HG02571 (cell line): Measurements from ENCODE around the gene OSBPL10.
"Not testable (repeated sequence)": the region's sequence is repeated elsewhere in the genome, so short reads cannot be mapped to it uniquely, and the experiment has no call there.

Experiments
- ATAC-seq: cut with Tn5 transposase; IDR thresholded peaks from one replicate; pipeline ENCODE4 v1.9.1; 2021; ENCODE audit warnings: mild to moderate bottlenecking, moderate library complexity; ENCODE audit not compliant: unreplicated experiment

The OSBPL10 gene

DNA sequence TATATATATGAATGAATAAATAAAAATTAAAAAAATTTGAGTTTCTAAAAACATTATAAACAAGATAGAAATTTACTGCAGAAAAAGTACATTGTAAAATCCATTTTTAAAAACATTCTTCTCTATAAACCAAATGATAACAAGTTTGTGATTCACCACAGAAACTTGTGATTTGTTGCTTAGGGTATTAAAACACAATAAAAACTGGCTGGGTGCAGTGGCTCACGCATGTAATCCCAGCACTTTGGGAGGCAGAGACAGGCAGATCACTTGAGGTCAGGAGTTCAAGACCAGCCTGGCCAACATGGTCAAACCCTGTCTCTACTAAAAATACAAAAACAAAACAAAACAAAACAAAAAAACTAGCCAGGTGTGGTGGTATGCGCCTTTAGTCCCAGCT, 197.2 kb downstream of the OSBPL10 start:
- ATAC-seq, result not testable (repeated sequence)

DNA sequence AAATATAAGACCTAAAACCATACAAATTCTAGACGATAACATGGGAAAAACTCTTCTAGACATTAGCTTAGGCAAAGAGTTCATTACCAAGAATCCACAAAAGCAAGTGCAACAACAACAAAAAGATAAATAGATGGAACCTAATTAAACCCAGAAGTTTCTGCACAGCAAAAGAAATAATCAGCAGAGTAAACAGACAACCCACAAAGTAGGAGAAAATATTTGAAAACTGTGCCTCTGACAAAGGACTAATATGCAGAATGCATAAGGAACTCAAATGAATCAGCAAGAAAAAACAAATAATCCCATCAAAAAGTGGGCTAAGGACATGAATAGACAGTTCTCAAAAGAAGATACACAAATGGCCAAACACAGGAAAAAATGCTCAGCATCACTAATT, 198.8 kb downstream of the OSBPL10 start:
- ATAC-seq, result not testable (repeated sequence)

DNA sequence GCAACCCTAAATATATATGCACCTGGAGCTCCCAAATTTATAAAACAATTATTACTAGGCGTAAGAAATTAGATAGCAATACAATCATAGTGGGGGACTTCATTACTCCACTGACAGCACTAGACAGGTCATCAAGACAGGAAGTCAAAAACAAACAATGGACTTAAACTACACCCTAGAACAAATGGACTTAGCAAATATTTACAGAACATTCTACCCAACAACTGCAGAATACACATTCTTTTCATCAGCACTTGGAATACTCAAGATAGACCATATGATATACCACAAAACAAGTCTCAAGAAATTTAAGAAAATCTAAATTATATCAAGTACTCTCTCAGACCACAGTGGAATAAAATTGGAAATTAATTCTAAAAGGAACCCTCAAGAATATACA, 201.5 kb downstream of the OSBPL10 start:
- no peak for ATAC-seq

DNA sequence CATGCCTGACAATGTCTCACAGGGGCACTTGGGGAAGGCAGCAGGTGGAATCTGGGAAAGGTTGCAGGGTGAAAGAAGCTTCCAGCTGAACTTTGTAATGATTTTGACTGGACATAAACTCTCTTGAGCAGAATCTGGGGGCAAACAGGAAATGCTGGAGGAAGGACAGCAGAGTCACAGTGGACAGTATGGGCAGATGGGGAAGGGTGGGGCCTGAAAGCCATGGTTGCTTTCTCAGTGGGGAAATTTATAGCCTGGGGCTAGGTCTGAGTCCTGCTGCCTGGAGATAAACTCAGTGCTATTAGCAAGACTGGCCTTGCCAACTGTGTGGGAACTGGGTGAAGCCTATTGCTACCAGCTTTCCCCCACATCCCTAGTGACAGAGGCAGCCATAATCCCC, 203.2 kb downstream of the OSBPL10 start:
- ATAC-seq, result no peak

DNA sequence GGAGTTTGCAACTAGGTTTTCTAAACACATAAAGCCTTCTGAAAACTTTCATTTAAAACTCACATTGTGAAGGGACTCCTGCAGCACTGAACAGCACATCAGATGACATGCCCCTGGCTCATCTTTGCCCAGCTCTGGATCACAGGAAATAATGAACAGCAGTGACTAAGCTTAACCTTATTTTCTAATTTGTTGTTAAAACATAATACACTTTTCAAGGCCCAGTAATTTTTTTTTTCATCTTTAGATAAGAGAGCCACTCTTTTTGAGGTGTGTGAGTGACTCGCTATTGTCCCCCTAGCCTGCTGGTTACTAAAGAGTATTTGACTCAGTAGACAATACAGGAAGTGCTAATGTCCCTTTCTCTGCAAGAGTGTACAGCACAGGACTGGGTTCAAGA, 204.0 kb downstream of the OSBPL10 start:
- ATAC-seq, result no peak

DNA sequence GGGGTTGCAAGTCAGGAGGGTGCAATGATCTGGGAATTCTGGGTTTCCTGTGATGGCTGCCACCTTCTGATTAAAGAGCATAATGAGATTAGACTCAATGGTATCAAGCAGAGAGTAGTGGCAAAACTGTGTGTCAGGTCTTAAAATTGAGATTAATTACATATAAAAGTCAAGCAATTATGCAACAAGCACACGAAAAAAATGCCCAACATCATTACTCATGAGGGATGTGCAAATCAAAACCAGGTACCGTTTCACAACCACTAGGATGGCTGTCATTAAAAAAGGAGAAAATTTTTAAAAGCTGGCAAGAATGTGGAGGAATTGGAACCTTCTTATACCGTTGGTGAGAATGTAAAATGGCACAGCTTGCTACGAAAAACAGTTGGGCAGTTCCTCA, 205.0 kb downstream of the OSBPL10 start:
- ATAC-seq, result no peak

DNA sequence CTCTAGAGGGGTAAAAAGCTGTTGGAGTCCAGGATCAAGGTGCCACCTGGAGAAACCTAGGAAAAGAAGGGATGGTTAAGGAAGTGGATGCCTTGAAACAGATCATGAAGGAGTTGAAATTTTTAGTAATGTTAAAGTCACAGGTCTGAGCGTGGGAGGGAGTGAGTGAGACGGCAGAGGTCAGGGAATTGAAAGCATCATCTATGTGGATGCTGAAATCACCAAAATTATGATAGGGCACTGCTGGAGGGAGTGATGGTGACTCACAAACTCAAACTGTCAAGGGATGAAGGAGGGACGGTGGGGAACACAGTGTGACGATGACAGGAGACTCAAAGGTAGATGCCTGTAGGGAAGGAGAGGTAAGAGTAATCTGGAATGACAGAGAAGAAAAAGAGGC, 205.7 kb downstream of the OSBPL10 start:
- ATAC-seq, result no peak

DNA sequence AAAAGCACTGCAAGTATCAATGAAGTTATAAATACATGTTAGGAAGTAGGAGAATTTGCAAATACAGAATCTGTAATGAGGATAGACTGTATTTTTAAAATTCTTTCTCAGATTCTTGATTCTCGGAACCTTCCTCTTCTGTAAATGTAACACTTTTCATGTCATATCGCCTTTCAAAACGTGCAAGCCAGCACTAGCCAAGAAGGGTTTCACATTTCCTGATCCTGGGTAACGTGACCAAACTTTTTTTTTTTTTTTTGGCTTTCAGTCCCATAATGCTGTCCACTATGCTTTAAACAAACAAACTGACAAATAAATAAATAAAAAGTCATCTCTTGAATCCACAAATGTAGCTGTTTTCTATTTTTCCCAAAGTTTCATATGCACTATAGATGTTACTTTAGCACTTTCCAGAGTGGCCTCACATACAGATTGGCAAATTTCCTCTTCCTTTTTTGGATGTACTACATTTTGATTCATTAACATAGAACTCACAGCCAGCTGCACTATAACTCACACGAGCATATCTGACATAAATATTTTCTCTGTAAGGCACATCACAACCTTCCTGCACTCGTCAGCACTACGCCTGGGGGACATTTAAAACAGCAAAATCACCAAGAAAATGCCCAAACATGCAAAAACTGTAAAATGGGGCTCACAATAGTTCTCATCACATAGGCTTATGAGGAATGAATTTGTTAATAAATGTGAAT, 208.1 kb downstream of the OSBPL10 start:
- no peak for ATAC-seq

DNA sequence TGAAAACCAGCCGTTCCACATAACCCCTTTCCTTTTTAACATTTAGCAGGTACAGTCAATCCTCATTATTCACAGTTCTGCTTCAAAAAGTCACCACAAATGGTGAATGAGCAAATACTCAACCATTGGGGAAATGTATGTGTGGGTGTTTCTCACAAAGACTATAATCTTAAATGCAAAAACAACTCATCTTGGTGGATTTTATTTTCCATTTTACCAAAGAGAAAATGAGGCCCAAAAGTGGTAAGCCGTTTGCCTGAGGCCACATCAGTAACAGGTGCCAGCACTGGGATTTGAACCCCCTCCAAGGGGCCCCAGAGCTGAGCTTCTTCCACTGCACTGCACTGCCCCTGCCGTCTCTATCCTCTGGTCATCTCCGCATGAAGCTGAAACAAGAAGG, 208.8 kb downstream of the OSBPL10 start:
- no peak for ATAC-seq

DNA sequence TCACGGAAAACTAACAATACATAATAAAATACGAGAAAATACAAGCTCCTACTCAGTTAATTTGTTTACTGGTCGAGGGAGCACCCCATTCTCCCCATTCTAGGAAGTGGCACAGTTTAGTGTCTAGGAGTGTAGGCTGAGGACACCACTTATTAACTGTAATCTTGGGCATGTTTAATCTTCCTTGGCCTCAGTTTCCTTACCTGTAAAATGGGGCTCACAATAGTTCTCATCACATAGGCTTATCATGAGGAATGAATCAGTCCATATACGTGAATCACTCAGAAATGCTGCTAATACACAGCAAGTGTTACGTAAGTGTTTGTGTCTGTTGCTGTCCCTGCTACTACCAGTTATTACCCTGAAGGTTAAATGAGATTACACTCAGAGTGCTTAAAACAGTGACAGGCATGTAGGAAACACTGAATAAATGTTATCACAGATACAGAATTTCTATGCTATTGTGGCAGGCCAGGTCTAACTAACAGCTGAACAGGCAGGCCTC, 210.2 kb downstream of the OSBPL10 start:
- no peak for ATAC-seq

DNA sequence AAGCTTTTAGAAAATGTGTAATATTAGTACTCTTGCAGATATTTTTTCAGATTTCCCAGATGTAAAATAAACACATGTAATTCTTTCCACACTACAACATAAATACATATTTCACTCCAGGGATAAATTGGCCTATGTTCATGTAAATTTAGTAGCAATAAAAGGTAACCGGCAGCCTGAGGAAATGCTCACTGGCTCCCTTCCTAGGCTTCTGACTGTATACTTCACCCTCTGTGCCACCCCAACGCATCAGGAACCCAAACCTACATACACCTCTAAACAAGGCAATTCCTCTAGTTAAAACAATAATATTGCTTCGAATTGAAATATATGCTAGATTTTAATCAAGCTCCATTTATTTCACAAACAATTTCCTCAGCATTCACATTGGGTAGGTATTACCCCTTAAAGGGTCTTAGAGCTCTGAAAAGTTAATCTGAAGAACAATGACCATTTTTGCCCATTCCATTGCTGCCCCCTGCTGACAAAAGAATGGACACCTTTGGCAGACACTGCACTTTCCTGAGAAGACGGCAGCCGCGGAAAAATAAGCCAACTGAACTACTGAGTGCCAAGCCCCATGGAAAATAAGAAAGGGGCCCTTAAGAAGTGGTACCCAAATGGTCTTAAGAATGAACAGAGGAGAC, 212.5 kb downstream of the OSBPL10 start:
- no peak for ATAC-seq

DNA sequence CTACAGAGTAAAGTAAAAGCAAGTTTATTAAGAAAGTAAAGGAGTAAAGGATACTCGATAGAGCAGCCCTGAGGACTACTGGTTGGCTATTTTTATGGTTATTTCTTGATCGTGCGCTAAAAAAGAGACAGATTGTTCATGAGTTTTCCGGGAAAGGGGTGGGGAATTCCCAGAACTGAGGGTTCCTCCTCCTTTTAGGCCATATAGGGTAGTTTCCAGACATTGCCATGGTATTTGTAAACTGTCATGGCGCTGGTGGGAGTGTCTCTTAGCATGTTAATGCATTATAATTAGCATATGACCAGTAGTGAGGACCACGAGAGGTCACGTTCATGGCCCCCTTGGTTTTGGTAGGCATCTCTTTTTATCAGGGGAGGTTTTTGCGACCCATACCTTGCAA, 213.1 kb downstream of the OSBPL10 start:
- no peak for ATAC-seq

DNA sequence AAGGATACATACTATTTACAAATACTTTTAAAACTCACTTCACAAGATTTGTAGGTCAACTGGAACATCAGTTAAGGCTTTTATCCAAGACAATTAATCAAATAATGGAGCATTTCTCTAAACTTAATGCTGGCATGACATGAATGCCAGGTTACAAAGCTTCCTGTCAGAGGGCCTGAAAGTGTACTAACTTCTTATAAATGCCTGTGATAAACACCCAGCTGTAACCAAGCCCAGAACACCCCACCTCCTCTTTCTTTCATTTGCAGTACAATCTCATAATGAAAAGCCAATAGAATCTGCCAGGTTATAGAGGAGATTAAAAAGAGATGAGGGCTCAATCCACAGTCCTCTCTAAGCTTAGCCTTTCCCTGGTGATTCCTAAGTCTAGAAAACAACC, 214.4 kb downstream of the OSBPL10 start:
- ATAC-seq, result no peak

DNA sequence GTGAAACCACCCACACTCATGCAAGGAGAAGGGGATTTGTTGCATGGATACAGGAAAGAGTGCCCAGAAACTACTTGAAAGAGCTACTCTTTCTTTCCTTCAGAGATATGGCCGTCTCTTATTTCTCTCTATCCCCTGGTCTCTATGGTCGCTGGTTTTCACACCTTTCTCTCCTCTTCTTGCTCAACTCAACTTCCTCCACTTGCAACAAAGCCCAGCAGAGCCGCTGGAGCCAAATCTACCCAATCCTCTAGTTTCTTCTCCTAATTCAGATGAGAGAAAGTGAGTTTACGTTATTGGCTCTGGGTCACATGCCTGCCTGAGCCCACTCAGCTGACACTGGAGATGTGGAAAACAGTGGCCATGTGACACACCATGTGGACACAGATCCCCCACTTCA, 215.2 kb downstream of the OSBPL10 start:
- ATAC-seq, result no peak

DNA sequence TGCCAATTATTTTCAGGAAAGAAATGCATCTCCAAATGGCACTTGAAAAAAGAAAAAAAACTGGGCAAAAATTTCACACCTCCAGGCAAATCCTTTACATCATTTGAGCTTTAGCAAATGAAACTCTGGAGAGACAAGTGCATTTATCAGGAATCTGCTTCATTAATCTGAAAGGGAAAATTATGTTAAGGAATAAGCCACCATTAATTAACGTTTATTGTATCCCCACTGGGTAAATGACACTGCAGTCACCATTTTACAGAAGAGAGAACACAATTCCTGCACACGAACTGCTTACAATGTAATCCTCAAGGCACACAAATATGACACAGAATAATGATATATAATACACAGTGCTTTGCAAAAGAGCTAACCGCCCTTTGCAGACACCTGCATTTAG, 217.3 kb downstream of the OSBPL10 start:
- ATAC-seq, result no peak

DNA sequence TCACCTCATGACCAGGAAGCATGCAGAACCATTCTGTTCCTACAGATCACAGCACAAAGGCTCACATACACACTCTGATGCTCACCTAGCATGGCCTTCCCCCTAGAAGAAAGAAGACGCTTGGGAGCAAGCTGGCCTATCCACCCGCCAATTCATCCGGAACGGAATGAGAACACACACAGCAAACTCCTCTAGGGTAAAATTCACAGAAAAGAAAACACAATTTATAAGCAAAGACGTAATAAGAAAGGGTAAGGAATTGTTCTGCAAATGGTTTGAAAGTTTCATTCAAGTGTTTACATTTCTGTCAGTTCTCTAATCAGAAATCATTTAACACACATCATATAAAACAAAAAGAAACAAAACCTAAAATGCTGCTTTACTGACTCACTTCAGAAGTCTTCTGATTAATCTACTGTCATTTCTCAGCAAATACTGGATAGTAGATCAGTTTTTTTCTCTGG, 218.1 kb downstream of the OSBPL10 start:
- ATAC-seq, result no peak

DNA sequence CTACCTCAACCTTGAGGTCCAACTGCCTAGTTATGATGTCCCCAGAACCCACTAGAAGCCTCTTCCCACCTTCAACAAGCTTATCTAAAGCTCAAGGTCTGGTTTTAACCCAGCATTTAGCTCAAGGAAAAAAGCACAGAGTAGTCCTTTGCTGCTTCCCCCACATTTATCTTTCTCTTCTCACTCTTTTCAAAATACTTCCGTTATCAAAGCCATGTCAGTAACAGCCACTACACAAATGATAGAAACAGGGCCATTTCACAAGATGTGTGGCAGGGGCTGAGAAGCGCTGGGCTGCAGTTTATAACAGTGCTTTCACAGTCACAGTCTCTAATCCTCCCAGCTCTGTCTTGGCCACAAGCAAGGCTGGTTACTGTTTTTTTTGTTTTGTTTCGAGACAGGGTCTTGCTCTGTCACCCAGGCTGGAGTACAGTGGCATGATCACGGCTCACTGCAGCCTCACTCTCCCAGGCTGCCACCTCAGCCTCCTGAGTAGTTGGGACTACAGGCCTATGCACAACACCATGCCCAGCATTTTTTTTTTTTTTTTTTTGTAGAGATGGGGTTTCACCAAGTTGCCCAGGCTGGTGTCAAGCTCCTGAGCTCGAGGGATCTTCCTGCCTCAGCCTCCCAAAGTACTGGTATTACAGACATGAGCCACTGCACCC, 218.8 kb downstream of the OSBPL10 start:
- ATAC-seq, result no peak

DNA sequence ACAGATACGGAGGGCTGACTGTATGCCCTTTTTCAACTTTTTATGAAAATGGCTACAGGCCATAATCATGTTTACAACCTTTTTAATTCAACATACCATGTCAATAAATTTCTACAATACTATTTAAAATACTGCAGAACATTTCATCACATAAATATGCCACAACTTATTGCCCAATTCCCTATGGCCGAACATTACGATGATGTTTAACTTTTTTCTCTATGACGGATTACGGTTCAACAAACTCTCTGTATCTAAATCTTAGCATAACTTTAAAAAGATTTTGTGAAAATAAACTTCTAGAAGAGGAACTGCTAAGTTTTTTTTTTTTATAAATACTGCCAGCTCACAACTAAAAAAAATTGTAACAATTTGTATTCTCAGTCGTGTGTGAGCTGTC, 220.4 kb downstream of the OSBPL10 start:
- no peak for ATAC-seq

DNA sequence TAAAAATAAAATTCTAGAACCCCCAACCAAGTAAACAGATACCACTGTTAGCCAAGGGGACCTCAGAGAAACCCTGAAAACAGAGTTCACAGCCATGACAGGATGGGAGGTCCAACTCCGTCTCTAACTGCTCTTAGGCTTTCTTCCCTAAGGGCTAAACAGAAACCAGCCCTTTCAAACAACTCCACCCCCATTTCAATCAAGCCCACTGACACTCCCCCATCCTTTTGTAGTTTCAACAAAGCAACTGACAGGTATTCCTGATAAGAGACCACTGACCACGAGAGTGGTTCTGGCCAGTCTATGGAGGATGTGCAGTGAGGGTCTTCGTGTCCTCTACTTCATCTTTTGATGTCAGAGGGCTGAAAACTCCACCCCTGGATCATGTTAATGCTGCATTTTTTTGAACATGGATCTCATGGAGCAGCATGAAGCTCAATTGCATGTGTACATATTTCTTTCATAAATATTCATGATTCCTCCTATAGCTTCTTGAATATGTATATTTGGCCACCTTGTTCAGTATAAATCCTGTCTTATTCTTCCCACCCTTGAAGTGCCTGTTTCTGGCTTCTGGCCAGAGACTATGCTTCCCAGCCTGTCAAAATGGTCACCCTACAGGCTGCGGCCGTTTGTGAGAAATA, 222.6 kb downstream of the OSBPL10 start:
- ATAC-seq, result no peak

DNA sequence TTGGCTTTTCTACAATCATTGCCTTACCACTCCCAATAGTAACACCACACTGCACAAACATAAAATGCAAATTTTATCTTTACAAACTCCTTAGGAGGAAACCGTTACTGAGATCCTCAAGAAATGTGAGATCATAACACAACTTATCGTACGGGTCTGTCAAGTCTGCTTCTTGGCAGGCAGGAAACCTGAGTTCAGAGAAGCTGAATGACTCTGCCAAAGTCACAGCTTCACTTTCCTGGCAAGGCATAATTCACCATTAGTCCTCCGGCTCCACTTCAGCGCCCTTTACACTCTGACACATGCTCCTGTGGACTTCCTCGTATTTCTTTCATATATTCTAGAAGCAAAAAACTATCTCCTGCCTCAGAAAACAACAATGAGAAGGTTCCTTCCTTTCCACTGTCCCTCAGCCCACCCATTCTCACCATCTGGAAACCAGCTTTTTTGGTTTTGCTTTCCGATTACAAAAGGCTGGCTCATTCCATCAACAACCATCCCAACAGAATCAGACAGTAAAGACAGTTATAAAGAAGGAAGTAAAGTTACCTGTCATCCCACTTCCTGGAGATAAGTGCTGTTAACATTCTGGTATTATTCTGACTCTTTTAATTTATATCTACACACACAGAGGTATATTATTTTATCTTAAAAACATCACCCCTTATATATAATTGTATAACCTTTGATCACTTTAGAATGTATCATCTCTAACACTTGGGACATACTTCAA, 225.0 kb downstream of the OSBPL10 start:
- no peak for ATAC-seq
